Gastroesophageal sphincter (tissue), 4 donors: Measurements from ENCODE around the gene ARHGAP6. TPM values are rescaled to one million over a fixed set of nuclear protein-coding genes. Genes with fewer than 3 reads are reported as not detected.
"Not testable (repeated sequence)": the region's sequence is repeated elsewhere in the genome, so short reads cannot be mapped to it uniquely, and the experiment has no call there.

Experiments used
- ATAC-seq: fragments of 150-250 bp; one replicate; pipeline ENCODE4 v1.9.1; 2016; ENCODE audit warnings: mild to moderate bottlenecking, moderate library complexity
- H3K27ac ChIP-seq, 4 donors: fragments of 200-600 bp; sonication (generic) in 3 of 4; 1 replicate in 3 of 4; 2 replicates in 1 of 4; pipeline ENCODE4 v1.5.1; 2016 to 2019
- H3K27me3 ChIP-seq: fragments of 200-600 bp; sonication (generic); one replicate; pipeline ENCODE4 v1.5.1; 2019
- H3K36me3 ChIP-seq, 2 donors: fragments of 200-600 bp; sonication (generic); one replicate each; pipeline ENCODE4 v1.5.1; 2019; ENCODE audit warnings: control low read depth in 1 of 2
- H3K4me1 ChIP-seq, 3 donors: fragments of 200-600 bp; sonication (generic); 1 replicate in 2 of 3; 2 replicates in 1 of 3; pipeline ENCODE4 v1.5.1; 2016 to 2019; ENCODE audit warnings: control low read depth in 2 of 3
- H3K4me3 ChIP-seq, 2 donors: fragments of 200-600 bp; sonication (generic); one replicate each; pipeline ENCODE4 v1.5.1; 2019; ENCODE audit warnings: mild to moderate bottlenecking in 1 of 2, moderate library complexity in 1 of 2
- H3K9me3 ChIP-seq, 3 donors: fragments of 200-600 bp; sonication (generic); one replicate each; pipeline ENCODE4 v1.5.1; 2017 to 2019; ENCODE audit warnings: control low read depth in 2 of 3
- EP300 ChIP-seq: sonication (generic); formaldehyde crosslinking; IDR thresholded peaks from one replicate; pipeline ENCODE4 v1.6.1; 2017; ENCODE audit warnings: antibody characterized with exemption, mild to moderate bottlenecking
- POLR2A ChIP-seq, 2 donors: fragments of 450-650 bp; IDR thresholded peaks; one replicate each; pipeline ENCODE4 v1.6.1; 2017; ENCODE audit warnings: antibody characterized with exemption in 2 of 2, mild to moderate bottlenecking in 2 of 2, moderate library complexity in 1 of 2
- POLR2AphosphoS5 ChIP-seq: sonication (generic); formaldehyde crosslinking; IDR thresholded peaks from one replicate; pipeline ENCODE4 v1.6.1; 2017; ENCODE audit warnings: antibody characterized with exemption
- WGBS, 2 donors: methylation state at CpG; one replicate each; pipeline ENCODE4 v1.1.5; 2018; ENCODE audit warnings: low coverage in 1 of 2; 5-methylcytosine and 5-hydroxymethylcytosine counted together
- total RNA-seq, 4 donors: library from RNA; depleted of rRNA; stranded (reverse); fragments of >200 nt; gene quantifications; one replicate each; pipeline ENCODE4 v1.1.0, GENCODE V29; 2016
- TF ChIP-seq, protein P1 (sequence below), 4 experiments: fragments of 200-600 bp in 2 of 4; fragments of 450-650 bp in 2 of 4; sonication (generic) in 1 of 4; IDR thresholded peaks; one replicate each; pipeline ENCODE4 v1.5.1; 2017 to 2019; ENCODE audit warnings: antibody characterized with exemption in 4 of 4, mild to moderate bottlenecking in 2 of 4, moderate library complexity in 2 of 4

ARHGAP6 gene
- total RNA-seq, 4 donors from 2014 or later, result 25.2 to 35.1 (median 31.8) TPM

DNA sequence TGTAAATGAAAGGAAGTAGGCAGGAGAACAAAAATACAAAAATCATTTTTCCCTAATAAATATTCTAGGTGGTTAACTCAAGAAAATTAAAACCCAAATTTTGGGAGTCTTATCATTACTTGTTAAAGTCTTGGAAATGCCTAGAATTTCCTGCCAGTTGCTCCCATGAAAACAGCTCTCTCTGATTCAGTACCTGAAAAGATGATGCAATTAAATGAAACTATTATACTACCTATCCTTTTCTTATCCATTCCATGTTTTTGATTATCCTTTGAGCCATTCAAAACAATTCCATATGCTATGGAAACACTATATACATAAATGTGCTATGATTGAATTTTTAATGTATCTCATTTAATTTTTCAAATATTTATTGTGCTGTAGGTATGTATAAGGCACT lies 423.0 kb downstream of the ARHGAP6 start:
- Histone ChIP-seq H3K36me3 (no peaks in the 10 kb centered on the region), H3K27ac (peak overlapping the region in 1 of 4 donors; percentile 49), H3K27me3 (no peaks in the 10 kb centered on the region), H3K4me1 (peaks cover 0 to 21% (median 3%) of the 10 kb centered on the region in 3 donors), H3K4me3 (no peak overlapping the region), H3K9me3 (no peaks in the 10 kb centered on the region)
- TF ChIP-seq EP300 (no peak), POLR2A (IDR thresholded peaks at IDR 0.05) (no peak), POLR2AphosphoS5 (no peak)
- TF ChIP-seq, protein P1, sequence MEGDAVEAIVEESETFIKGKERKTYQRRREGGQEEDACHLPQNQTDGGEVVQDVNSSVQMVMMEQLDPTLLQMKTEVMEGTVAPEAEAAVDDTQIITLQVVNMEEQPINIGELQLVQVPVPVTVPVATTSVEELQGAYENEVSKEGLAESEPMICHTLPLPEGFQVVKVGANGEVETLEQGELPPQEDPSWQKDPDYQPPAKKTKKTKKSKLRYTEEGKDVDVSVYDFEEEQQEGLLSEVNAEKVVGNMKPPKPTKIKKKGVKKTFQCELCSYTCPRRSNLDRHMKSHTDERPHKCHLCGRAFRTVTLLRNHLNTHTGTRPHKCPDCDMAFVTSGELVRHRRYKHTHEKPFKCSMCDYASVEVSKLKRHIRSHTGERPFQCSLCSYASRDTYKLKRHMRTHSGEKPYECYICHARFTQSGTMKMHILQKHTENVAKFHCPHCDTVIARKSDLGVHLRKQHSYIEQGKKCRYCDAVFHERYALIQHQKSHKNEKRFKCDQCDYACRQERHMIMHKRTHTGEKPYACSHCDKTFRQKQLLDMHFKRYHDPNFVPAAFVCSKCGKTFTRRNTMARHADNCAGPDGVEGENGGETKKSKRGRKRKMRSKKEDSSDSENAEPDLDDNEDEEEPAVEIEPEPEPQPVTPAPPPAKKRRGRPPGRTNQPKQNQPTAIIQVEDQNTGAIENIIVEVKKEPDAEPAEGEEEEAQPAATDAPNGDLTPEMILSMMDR (IDR thresholded peaks at IDR 0.05), result no peak
- no peak for ATAC-seq

DNA sequence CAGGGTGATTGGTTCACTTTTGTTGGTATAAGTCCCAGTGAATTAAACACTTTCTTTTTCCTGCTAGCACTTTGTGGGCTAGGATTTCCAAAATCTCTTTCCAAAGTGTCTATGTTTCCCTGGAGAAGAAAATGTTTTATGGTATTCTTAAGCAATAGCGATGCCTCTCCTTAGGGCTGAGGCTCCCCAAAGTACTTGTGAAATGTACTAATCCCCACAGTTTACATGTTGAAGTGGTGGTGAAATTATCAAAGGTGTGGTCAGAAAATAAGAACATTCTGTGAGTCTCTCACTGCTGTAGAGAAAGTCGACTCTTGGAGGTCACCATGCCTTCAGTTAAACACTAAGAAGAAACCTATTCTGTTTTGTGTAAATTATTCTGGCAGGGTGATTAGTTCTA lies 424.0 kb downstream of the ARHGAP6 start:
- Histone ChIP-seq H3K27ac (peak overlapping the region in 1 of 4 donors; percentile 49), H3K4me3 (no peak overlapping the region), H3K9me3 (no peaks in the 10 kb centered on the region), H3K27me3 (no peaks in the 10 kb centered on the region), H3K36me3 (no peaks in the 10 kb centered on the region), H3K4me1 (peaks cover 0 to 21% (median 3%) of the 10 kb centered on the region in 3 donors)
- 59 to 74% methylated on average over 2 of the region's 2 CpGs for WGBS, 2 donors
- ATAC-seq, result peak; percentile 73
- TF ChIP-seq, protein P1 (IDR thresholded peaks at IDR 0.05), result no peak
- peak; percentile 35 for TF ChIP-seq POLR2AphosphoS5

DNA sequence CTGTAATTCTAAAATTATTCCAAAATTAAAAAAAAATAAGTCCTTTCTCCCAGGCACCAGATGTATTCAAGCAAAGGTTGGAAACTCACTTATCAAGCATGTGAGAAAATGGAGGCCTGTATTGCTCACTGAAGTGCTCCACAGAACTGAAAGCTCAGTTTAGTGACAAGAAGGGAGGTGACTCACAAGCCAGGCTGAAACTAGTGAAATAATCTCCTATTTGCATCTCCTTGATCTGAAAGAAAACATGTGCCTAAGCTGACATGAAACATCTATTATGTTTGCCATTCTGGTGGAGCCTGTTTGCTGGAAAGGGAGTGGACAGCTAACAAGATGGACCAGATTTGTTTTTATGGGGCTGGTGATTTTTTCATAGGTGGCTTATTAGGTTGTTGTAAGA lies 426.5 kb downstream of the ARHGAP6 start:
- Histone ChIP-seq H3K27ac (no peak overlapping the region), H3K4me3 (no peak overlapping the region), H3K9me3 (no peaks in the 10 kb centered on the region), H3K27me3 (no peaks in the 10 kb centered on the region), H3K36me3 (no peaks in the 10 kb centered on the region), H3K4me1 (peaks cover 0 to 10% (median under 1%) of the 10 kb centered on the region in 3 donors)
- no peak for ATAC-seq
- TF ChIP-seq, protein P1 (IDR thresholded peaks at IDR 0.05), result no peak
- TF ChIP-seq EP300, result no peak
- TF ChIP-seq POLR2A (IDR thresholded peaks at IDR 0.05), result no peak
- TF ChIP-seq POLR2AphosphoS5, result peak; percentile 33

DNA sequence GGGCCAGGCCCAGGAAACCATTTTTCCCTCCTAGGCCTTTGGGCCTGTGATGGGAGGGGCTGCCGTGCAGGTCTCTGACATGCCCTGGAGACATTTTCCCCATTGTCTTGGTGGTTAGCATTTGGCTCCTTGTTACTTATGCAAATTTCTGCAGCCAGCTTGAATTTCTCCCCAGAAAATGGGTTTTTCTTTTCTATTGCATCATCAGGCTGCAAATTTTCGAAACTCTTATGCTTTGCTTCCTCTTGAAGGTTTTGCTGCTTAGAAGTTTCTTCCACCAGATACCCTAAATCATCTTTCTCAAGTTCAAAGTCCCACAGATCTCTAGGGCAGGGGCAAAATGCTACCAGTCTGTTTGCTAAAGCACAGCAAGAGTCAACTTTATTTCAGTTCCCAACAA lies 430.3 kb downstream of the ARHGAP6 start:
- not testable (repeated sequence) for H3K4me3 ChIP-seq, H3K4me1 ChIP-seq, H3K27me3 ChIP-seq, H3K36me3 ChIP-seq, H3K9me3 ChIP-seq, H3K27ac ChIP-seq, ATAC-seq
- 64 to 88% methylated on average over 1 to 2 of the region's 2 CpGs for WGBS, 2 donors

DNA sequence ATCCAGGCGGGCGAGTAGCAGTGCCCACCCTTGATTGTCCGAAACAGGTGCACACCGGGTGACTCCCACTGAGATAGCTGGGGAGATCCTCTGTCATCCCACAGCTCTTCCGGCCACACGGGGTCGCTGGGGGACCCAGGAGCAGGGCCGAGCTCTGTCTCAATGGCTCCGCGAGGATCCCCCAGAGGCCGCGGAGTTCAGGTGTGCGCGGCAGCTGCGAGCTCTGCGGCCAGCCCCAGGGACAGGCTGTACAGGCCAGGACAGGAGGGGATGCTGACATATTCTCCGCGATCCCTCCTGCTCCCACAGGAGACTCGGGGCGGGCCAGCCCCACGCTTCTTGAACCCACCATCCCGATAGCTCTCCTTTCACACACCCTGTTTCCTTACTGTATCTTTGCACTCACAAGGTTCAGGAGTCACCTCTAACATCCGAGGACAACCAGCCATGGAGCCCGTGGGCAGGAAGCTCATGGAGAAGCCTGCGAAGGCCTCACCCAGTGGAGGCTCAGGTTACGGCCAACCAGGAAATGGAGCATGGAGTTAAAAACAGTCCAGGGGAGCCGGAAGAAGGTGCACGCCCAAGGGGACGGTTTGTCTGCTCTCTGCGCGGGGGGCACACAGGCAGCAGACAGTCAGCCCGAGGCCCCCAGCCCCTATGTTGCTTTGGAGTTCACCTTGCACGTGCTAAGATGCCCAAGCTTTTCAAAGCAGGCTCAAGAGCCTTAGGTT lies 450.4 kb downstream of the ARHGAP6 start:
- Histone ChIP-seq H3K9me3 (no peaks in the 10 kb centered on the region), H3K4me1 (peaks cover 0 to 2% (median 0%) of the 10 kb centered on the region in 3 donors), H3K36me3 (no peaks in the 10 kb centered on the region), H3K27ac (no peak overlapping the region), H3K27me3 (no peaks in the 10 kb centered on the region), H3K4me3 (no peak overlapping the region)
- 97% methylated on average over 5 of the region's 33 CpGs; no CpG with 5 or more reads in 1 of the 2 donors for WGBS, 2 donors
- TF ChIP-seq, protein P1 (IDR thresholded peaks at IDR 0.05), result no peak
- no peak for TF ChIP-seq POLR2A (IDR thresholded peaks at IDR 0.05)
- TF ChIP-seq EP300, result no peak
- no peak for ATAC-seq
